ENCODE data around the gene FLYWCH1.

Gene FLYWCH1

GRCh38 chr16:2992383-2993081 lies 80.8 kb downstream of the FLYWCH1 start:
- no peaks in the 10 kb centered on the region for H3K4me1 Mint-ChIP-seq (ENCODE audit: low read depth)
- H3K36me3 Mint-ChIP-seq (ENCODE audit: low read depth) = no peaks in the 10 kb centered on the region
- no peak overlapping the region for H3K4me3 Mint-ChIP-seq
- DNase-seq (ENCODE audit: low spot score) = no peak
- H3K9me3 Mint-ChIP-seq = no peaks in the 10 kb centered on the region
- no peaks in the 10 kb centered on the region for H3K27me3 Mint-ChIP-seq (ENCODE audit: low read depth)
- no peak overlapping the region for H3K27ac Mint-ChIP-seq

GRCh38 chr16:2996298-2996697 lies 84.6 kb downstream of the FLYWCH1 start:
- H3K27ac Mint-ChIP-seq = no peak overlapping the region

GRCh38 chr16:2999929-3000328 lies 88.2 kb downstream of the FLYWCH1 start:
- H3K36me3 Mint-ChIP-seq (ENCODE audit: low read depth) = no peaks in the 10 kb centered on the region
- H3K4me1 Mint-ChIP-seq (ENCODE audit: low read depth) = peaks cover 3% of the 10 kb centered on the region
- no peak for DNase-seq (ENCODE audit: low spot score)
- H3K9me3 Mint-ChIP-seq = no peaks in the 10 kb centered on the region
- no peak overlapping the region for H3K4me3 Mint-ChIP-seq
- H3K27ac Mint-ChIP-seq = no peak overlapping the region
- H3K27me3 Mint-ChIP-seq (ENCODE audit: low read depth) = peaks cover 3% of the 10 kb centered on the region

More at GRCh38 chr16:2996298-2996697, 84.6 kb downstream of the FLYWCH1 start:
- Mint-ChIP-seq H3K4me3 (no peak overlapping the region), H3K36me3 (ENCODE audit: low read depth) (no peaks in the 10 kb centered on the region), H3K4me1 (ENCODE audit: low read depth) (no peaks in the 10 kb centered on the region), H3K9me3 (no peaks in the 10 kb centered on the region), H3K27me3 (ENCODE audit: low read depth) (no peaks in the 10 kb centered on the region)
- no peak for DNase-seq (ENCODE audit: low spot score)

- Mint-ChIP-seq H3K27me3 (ENCODE audit: low read depth) (peaks cover 4% of the 10 kb centered on the region), H3K36me3 (ENCODE audit: low read depth) (no peaks in the 10 kb centered on the region), H3K4me1 (ENCODE audit: low read depth) (peaks cover 4% of the 10 kb centered on the region), H3K27ac (no peak overlapping the region), H3K4me3 (no peak overlapping the region), H3K9me3 (no peaks in the 10 kb centered on the region)
- DNase-seq (ENCODE audit: low spot score) = no peak
Measured at GRCh38 chr16:3000540-3000939, 88.8 kb downstream of the FLYWCH1 start.
